H9 (cell line): ENCODE data around the gene KAZN. TPM values are rescaled to one million over a fixed set of nuclear protein-coding genes. Genes with fewer than 3 reads are reported as not detected.

Experiments used
- DNase-seq: peaks from one replicate; pipeline ENCODE4 v3.0.0-alpha.2; 2017
- H2AFZ ChIP-seq: one replicate; pipeline ENCODE4 v1.6.1; 2013; ENCODE audit warnings: mild to moderate bottlenecking, low read length, control low read depth, moderate library complexity
- H2AK5ac ChIP-seq: 2 replicates; pipeline ENCODE4 v1.6.1; 2013; ENCODE audit warnings: low read length, control low read depth, mixed read lengths; ENCODE audit not compliant: insufficient read length
- H2BK120ac ChIP-seq: one replicate; pipeline ENCODE4 v1.6.1; 2013; ENCODE audit warnings: low read depth, mild to moderate bottlenecking, low read length, control low read depth, inconsistent platforms; ENCODE audit not compliant: poor library complexity, severe bottlenecking
- H2BK12ac ChIP-seq: 2 replicates; pipeline ENCODE4 v1.6.1; 2013; ENCODE audit warnings: low read length, control low read depth, mixed read lengths, low read depth; ENCODE audit not compliant: insufficient read length
- H2BK15ac ChIP-seq: 2 replicates; pipeline ENCODE4 v1.6.1; 2013; ENCODE audit warnings: low read depth, low read length, control low read depth
- H2BK20ac ChIP-seq: one replicate; pipeline ENCODE4 v1.6.1; 2013; ENCODE audit warnings: low read depth, mild to moderate bottlenecking, low read length, control low read depth, inconsistent platforms; ENCODE audit not compliant: poor library complexity, severe bottlenecking
- H2BK5ac ChIP-seq: 2 replicates; pipeline ENCODE4 v1.6.1; 2013; ENCODE audit warnings: low read length, control low read depth, mixed read lengths; ENCODE audit not compliant: insufficient read length
- H3K14ac ChIP-seq: 2 replicates; pipeline ENCODE4 v1.6.1; 2013; ENCODE audit warnings: low read length, control low read depth; ENCODE audit not compliant: insufficient read depth
- H3K18ac ChIP-seq: 2 replicates; pipeline ENCODE4 v1.6.1; 2013; ENCODE audit warnings: low read depth, mild to moderate bottlenecking, mixed read lengths, low read length, control low read depth; ENCODE audit not compliant: insufficient read length
- H3K23ac ChIP-seq: 2 replicates; pipeline ENCODE4 v1.6.1; 2013; ENCODE audit warnings: low read length, control low read depth, mixed read lengths, low read depth; ENCODE audit not compliant: insufficient read length
- H3K23me2 ChIP-seq: 2 replicates; pipeline ENCODE4 v1.6.1; 2013; ENCODE audit warnings: low read depth, mild to moderate bottlenecking, mixed read lengths, low read length, control low read depth; ENCODE audit not compliant: insufficient read length, poor library complexity, severe bottlenecking
- H3K27ac ChIP-seq: 2 replicates; pipeline ENCODE4 v1.5.1; 2013; ENCODE audit warnings: low read length, control low read depth, mixed read lengths, low read depth; ENCODE audit not compliant: insufficient read length
- H3K27me3 ChIP-seq: 2 replicates; pipeline ENCODE4 v1.6.1; 2013; ENCODE audit warnings: low read length, control low read depth, inconsistent platforms; ENCODE audit not compliant: insufficient read depth
- H3K4ac ChIP-seq: 2 replicates; pipeline ENCODE4 v1.6.1; 2013; ENCODE audit warnings: low read depth, mild to moderate bottlenecking, control low read depth, inconsistent platforms, low read length, moderate library complexity
- H3K4me1 ChIP-seq: 2 replicates; pipeline ENCODE4 v1.6.1; 2013; ENCODE audit warnings: low read length, control low read depth, inconsistent platforms; ENCODE audit not compliant: insufficient read depth
- H3K4me2 ChIP-seq: 2 replicates; pipeline ENCODE4 v1.6.1; 2013; ENCODE audit warnings: low read length, control low read depth, mixed read lengths; ENCODE audit not compliant: insufficient read length, insufficient read depth
- H3K56ac ChIP-seq: 2 replicates; pipeline ENCODE4 v1.6.1; 2013; ENCODE audit warnings: low read depth, mild to moderate bottlenecking, mixed read lengths, low read length, control low read depth; ENCODE audit not compliant: insufficient read length
- H3K79me1 ChIP-seq: 2 replicates; pipeline ENCODE4 v1.6.1; 2013; ENCODE audit warnings: low read depth, mild to moderate bottlenecking, moderate library complexity, low read length, control low read depth, inconsistent platforms; ENCODE audit not compliant: insufficient read depth, poor library complexity, severe bottlenecking
- H3K79me2 ChIP-seq: 2 replicates; pipeline ENCODE4 v1.6.1; 2013; ENCODE audit warnings: low read length, control low read depth, inconsistent platforms; ENCODE audit not compliant: insufficient read depth
- H3K9ac ChIP-seq: 2 replicates; pipeline ENCODE4 v1.6.1; 2013; ENCODE audit warnings: low read length, control low read depth, mixed read lengths; ENCODE audit not compliant: insufficient read length; ENCODE audit errors: extremely low read depth
- H3K9me3 ChIP-seq: one replicate; pipeline ENCODE4 v1.6.1; 2013; ENCODE audit warnings: low read depth, low read length, inconsistent platforms; ENCODE audit not compliant: control insufficient read depth
- H3T11ph ChIP-seq: one replicate; pipeline ENCODE4 v1.6.1; 2013; ENCODE audit warnings: mild to moderate bottlenecking, low read length, control low read depth, inconsistent platforms
- H4K20me1 ChIP-seq: one replicate; pipeline ENCODE4 v1.6.1; 2013; ENCODE audit not compliant: control insufficient read depth, insufficient read length, insufficient read depth
- H4K5ac ChIP-seq: 2 replicates; pipeline ENCODE4 v1.6.1; 2013; ENCODE audit warnings: low read depth, mild to moderate bottlenecking, mixed read lengths, low read length, control low read depth; ENCODE audit not compliant: insufficient read length
- H4K8ac ChIP-seq: replicated peaks from 2 replicates; pipeline ENCODE4 v1.6.1; 2013; ENCODE audit warnings: low read length, control low read depth, mixed read lengths, low read depth; ENCODE audit not compliant: insufficient read length
- H4K91ac ChIP-seq: 2 replicates; pipeline ENCODE4 v1.6.1; 2013; ENCODE audit warnings: low read depth, mild to moderate bottlenecking, moderate library complexity, mixed read lengths, low read length, control low read depth; ENCODE audit not compliant: insufficient read length
- H3K27ac Mint-ChIP-seq, 3 experiments: 2 replicates in 2 of 3; 3 replicates in 1 of 3; pipeline ENCODE4 v1.8.0; 2020 to 2021; ENCODE audit warnings: mixed read lengths in 3 of 3, mild to moderate bottlenecking in 1 of 3, moderate library complexity in 1 of 3
- H3K27me3 Mint-ChIP-seq: 2 replicates; pipeline ENCODE4 v1.8.0; 2021; ENCODE audit warnings: low read depth, mild to moderate bottlenecking, moderate library complexity, mixed read lengths
- H3K36me3 Mint-ChIP-seq, 3 experiments: 2 replicates in 2 of 3; 3 replicates in 1 of 3; pipeline ENCODE4 v1.8.0; 2020 to 2021; ENCODE audit warnings: low read depth in 3 of 3, mixed read lengths in 3 of 3; ENCODE audit not compliant: insufficient read depth in 1 of 3
- H3K4me1 Mint-ChIP-seq, 2 experiments: 2 replicates each; pipeline ENCODE4 v1.8.0; 2020; ENCODE audit warnings: mixed read lengths in 2 of 2
- H3K4me3 Mint-ChIP-seq, 2 experiments: 2 replicates in 1 of 2; 3 replicates in 1 of 2; pipeline ENCODE4 v1.8.0; 2020 to 2021; ENCODE audit warnings: mild to moderate bottlenecking in 2 of 2, mixed read lengths in 2 of 2, moderate library complexity in 1 of 2
- H3K9me3 Mint-ChIP-seq, 2 experiments: 2 replicates in 1 of 2; 3 replicates in 1 of 2; pipeline ENCODE4 v1.8.0; 2020; ENCODE audit warnings: mild to moderate bottlenecking in 2 of 2, mixed read lengths in 2 of 2, moderate library complexity in 1 of 2
- WGBS: extraction: QIAGEN DNeasy Blood & Tissue Kit; methylation state at CpG from one replicate; pipeline ENCODE4 v1.1.7; 2013; ENCODE audit warnings: missing lambda C conversion rate, low lambda C conversion rate, mixed read lengths; ENCODE audit not compliant: insufficient read length; ENCODE audit errors: extremely low coverage; 5-methylcytosine and 5-hydroxymethylcytosine counted together
- total RNA-seq: library from RNA; stranded (reverse); gene quantifications from 2 replicates; pipeline ENCODE4 v1.2.1, GENCODE V29; 2021
- TF ChIP-seq, protein P1 (sequence below): fragments of 200-600 bp; sonication (generic); conservative IDR thresholded peaks from 3 replicates; pipeline ENCODE4 v1.8.0; 2021; ENCODE audit warnings: antibody characterized with exemption, mild to moderate bottlenecking

The KAZN gene
- total RNA-seq, 1 experiment from 2014 or later = 7.6 TPM

DNA sequence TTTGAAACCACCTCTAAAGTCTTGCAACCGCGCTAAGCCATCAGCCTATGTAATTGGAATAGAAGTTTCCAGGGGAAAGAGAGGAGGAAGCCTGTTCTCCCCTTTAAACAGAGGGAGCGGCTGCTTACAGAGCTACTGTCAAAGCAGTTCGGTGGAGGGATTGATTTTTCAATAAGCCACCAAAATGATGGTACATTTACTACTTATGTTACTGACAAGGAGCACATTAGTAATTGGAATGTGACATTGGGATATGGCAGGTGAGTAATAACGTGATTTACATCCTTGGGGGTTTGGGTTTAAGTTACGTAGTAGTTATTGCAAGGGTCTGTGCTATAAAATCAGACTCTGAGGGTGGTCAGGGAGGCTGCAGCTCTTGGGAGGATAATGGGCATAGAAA, 257.3 kb downstream of the KAZN start:
- Histone ChIP-seq H3K27ac (no peak overlapping the region), H3K9ac (no peak overlapping the region), H2BK120ac (no peak overlapping the region), H4K91ac (no peak overlapping the region), H3K4me1 (0 out of 2 replicates have a peak, but pooled peaks cover 2% of the 10 kb centered on the region), H2AFZ (no peak overlapping the region), H3K18ac (no peak overlapping the region), H2AK5ac (no peak overlapping the region), H3K27me3 (no peaks in the 10 kb centered on the region), H3K14ac (no peak overlapping the region), H3K56ac (no peak overlapping the region), H4K8ac (no peak overlapping the region), H3K79me1 (no peaks in the 10 kb centered on the region), H3K23ac (no peak overlapping the region), H3K4me2 (no peak overlapping the region), H4K5ac (no peak overlapping the region), H3K23me2 (no peaks in the 10 kb centered on the region), H2BK20ac (no peak overlapping the region), H3K9me3 (no peaks in the 10 kb centered on the region), H3K4ac (no peak overlapping the region), H3K79me2 (no peaks in the 10 kb centered on the region), H3T11ph (no peak overlapping the region), H2BK15ac (no peak overlapping the region), H2BK5ac (no peak overlapping the region), H2BK12ac (no peak overlapping the region), H4K20me1 (no peaks in the 10 kb centered on the region)
- H3K4me3 Mint-ChIP-seq = no peak overlapping the region
- peaks cover 6 to 10% of the 10 kb centered on the region in 2 experiments; a peak in 3 of 4 replicates for H3K4me1 Mint-ChIP-seq
- no peaks in the 10 kb centered on the region for H3K36me3 Mint-ChIP-seq
- WGBS = no CpG with 5 or more reads among the region's 6 CpGs
- H3K9me3 Mint-ChIP-seq = no peaks in the 10 kb centered on the region
- DNase-seq = no peak
- TF ChIP-seq, protein P1, sequence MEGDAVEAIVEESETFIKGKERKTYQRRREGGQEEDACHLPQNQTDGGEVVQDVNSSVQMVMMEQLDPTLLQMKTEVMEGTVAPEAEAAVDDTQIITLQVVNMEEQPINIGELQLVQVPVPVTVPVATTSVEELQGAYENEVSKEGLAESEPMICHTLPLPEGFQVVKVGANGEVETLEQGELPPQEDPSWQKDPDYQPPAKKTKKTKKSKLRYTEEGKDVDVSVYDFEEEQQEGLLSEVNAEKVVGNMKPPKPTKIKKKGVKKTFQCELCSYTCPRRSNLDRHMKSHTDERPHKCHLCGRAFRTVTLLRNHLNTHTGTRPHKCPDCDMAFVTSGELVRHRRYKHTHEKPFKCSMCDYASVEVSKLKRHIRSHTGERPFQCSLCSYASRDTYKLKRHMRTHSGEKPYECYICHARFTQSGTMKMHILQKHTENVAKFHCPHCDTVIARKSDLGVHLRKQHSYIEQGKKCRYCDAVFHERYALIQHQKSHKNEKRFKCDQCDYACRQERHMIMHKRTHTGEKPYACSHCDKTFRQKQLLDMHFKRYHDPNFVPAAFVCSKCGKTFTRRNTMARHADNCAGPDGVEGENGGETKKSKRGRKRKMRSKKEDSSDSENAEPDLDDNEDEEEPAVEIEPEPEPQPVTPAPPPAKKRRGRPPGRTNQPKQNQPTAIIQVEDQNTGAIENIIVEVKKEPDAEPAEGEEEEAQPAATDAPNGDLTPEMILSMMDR = no peak
- H3K27ac Mint-ChIP-seq = no peak overlapping the region
- peaks cover 9% of the 10 kb centered on the region for H3K27me3 Mint-ChIP-seq
